MCF 10A (cell line): Measurements from ENCODE around the gene MIB1. TPM values are rescaled to one million over a fixed set of nuclear protein-coding genes. Genes with fewer than 3 reads are reported as not detected.

ENCODE experiments used
- BruUV-seq: library from RNA; stranded (reverse); fragments of 400-500 nt; replicated peaks from 2 replicates; lab custom pipeline; 2021; lab: Mats Ljungman, UMichigan
- CTCF ChIA-PET: fragments of 300-600 bp; sonication (Branson Sonifier 250); formaldehyde crosslinking; extraction: SDS; loops from one replicate; lab custom pipeline; 2021; ENCODE audit warnings: antibody characterized with exemption, inconsistent platforms; lab: Yijun Ruan, JAX
- POLR2A ChIA-PET: fragments of 300-600, 350-650 bp; sonication (Branson Sonifier 250); formaldehyde crosslinking; extraction: SDS; loops from one replicate; lab custom pipeline; 2020; ENCODE audit warnings: antibody characterized with exemption, inconsistent platforms; lab: Yijun Ruan, JAX
- DNase-seq: peaks from one replicate; pipeline ENCODE4 v3.0.0-alpha.2; 2018; ENCODE audit not compliant: unreplicated experiment
- H3K27ac Mint-ChIP-seq: one replicate; pipeline ENCODE4 v1.8.0; 2022; ENCODE audit warnings: mild to moderate bottlenecking, low read depth, mixed read lengths; ENCODE audit not compliant: unreplicated experiment
- H3K27me3 Mint-ChIP-seq: one replicate; pipeline ENCODE4 v1.8.0; 2022; ENCODE audit warnings: mixed read lengths; ENCODE audit not compliant: insufficient read depth, unreplicated experiment
- H3K36me3 Mint-ChIP-seq: one replicate; pipeline ENCODE4 v1.8.0; 2022; ENCODE audit warnings: mild to moderate bottlenecking, moderate library complexity, mixed read lengths; ENCODE audit not compliant: insufficient read depth, unreplicated experiment
- H3K4me1 Mint-ChIP-seq: one replicate; pipeline ENCODE4 v1.8.0; 2022; ENCODE audit warnings: mixed read lengths; ENCODE audit not compliant: insufficient read depth, unreplicated experiment
- H3K4me3 Mint-ChIP-seq: one replicate; pipeline ENCODE4 v1.8.0; 2022; ENCODE audit warnings: mild to moderate bottlenecking, moderate library complexity, mixed read lengths; ENCODE audit not compliant: unreplicated experiment
- H3K9me3 Mint-ChIP-seq: one replicate; pipeline ENCODE4 v1.8.0; 2022; ENCODE audit warnings: mixed read lengths; ENCODE audit not compliant: unreplicated experiment
- intact Hi-C: fragments of 100-400 bp; cut with micrococcal nuclease; formaldehyde crosslinking; loops from 2 replicates; pipeline ENCODE4 v1.14.1; 2022
- total RNA-seq: library from RNA; stranded (reverse); gene quantifications from 2 replicates; pipeline ENCODE4 v1.2.3, GENCODE V29; 2022
- TF ChIP-seq, protein P1 (sequence below): fragments of 200-600 bp; IDR thresholded peaks from one replicate; pipeline ENCODE4 v1.8.0; 2022; ENCODE audit warnings: antibody characterized with exemption, mild to moderate bottlenecking; ENCODE audit not compliant: unreplicated experiment

The MIB1 gene
- total RNA-seq, 1 experiment from 2014 or later, result 40.5 TPM

DNA sequence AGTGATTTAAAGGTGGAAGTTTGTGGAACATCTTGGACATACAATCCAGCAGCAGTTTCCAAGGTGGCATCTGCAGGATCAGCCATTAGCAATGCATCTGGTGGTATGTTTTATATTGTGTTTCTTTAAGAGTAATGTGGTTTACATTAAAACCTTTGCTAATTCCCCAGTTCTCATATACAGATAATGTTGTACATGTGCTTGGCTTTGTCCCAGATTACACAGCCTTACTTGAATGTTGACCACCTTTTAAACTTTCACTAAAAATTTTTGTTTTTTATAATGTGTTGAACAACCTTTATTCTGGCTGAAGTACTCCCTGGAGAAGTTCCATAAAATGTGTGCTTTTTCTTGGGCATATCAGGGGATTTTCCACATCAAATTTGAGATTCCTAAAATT, 57.5 kb downstream of the MIB1 start:
- ChIA-PET POLR2A (no interaction called here), CTCF (interaction anchor here (1.4 kb wide), 1 partner anchor 13 kb away, joined by 5 read pairs; no protein-coding TSS in a partner anchor)
- no peaks in the 10 kb centered on the region for H3K27me3 Mint-ChIP-seq
- no peaks in the 10 kb centered on the region for H3K9me3 Mint-ChIP-seq
- DNase-seq, result no peak
- no peak overlapping the region for H3K4me3 Mint-ChIP-seq
- peaks cover 7% of the 10 kb centered on the region for H3K4me1 Mint-ChIP-seq
- peaks cover 26% of the 10 kb centered on the region for H3K36me3 Mint-ChIP-seq
- intact Hi-C loops, result no loop called here
- TF ChIP-seq, protein P1, sequence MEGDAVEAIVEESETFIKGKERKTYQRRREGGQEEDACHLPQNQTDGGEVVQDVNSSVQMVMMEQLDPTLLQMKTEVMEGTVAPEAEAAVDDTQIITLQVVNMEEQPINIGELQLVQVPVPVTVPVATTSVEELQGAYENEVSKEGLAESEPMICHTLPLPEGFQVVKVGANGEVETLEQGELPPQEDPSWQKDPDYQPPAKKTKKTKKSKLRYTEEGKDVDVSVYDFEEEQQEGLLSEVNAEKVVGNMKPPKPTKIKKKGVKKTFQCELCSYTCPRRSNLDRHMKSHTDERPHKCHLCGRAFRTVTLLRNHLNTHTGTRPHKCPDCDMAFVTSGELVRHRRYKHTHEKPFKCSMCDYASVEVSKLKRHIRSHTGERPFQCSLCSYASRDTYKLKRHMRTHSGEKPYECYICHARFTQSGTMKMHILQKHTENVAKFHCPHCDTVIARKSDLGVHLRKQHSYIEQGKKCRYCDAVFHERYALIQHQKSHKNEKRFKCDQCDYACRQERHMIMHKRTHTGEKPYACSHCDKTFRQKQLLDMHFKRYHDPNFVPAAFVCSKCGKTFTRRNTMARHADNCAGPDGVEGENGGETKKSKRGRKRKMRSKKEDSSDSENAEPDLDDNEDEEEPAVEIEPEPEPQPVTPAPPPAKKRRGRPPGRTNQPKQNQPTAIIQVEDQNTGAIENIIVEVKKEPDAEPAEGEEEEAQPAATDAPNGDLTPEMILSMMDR, result no peak
- no TSS peak for BruUV-seq
- H3K27ac Mint-ChIP-seq, result no peak overlapping the region

DNA sequence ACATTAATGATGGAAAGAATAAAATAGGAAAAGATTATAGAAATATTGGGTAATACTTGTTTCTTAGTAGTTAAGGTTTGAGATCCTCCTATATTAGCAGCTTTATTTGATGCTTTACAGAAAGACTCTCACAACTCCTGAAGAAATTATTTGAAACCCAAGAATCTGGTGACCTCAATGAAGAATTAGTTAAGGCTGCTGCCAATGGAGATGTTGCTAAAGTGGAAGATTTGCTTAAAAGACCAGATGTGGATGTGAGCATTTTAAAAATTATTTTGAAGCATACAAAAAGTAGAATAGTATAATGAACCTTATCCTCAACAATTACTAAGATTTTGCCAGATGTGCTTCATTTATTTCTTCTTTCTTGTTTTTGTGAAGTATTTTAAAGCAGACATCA, 59.1 kb downstream of the MIB1 start:
- DNase-seq, result no peak
- Mint-ChIP-seq H3K27ac (no peak overlapping the region), H3K4me1 (peaks cover 14% of the 10 kb centered on the region), H3K9me3 (no peaks in the 10 kb centered on the region), H3K36me3 (peaks cover 37% of the 10 kb centered on the region), H3K4me3 (no peak overlapping the region), H3K27me3 (no peaks in the 10 kb centered on the region)
- intact Hi-C loops, result no loop called here
- POLR2A ChIA-PET, result no interaction called here
- TF ChIP-seq, protein P1, result no peak
- CTCF ChIA-PET, result no interaction called here
- BruUV-seq, result no TSS peak

DNA sequence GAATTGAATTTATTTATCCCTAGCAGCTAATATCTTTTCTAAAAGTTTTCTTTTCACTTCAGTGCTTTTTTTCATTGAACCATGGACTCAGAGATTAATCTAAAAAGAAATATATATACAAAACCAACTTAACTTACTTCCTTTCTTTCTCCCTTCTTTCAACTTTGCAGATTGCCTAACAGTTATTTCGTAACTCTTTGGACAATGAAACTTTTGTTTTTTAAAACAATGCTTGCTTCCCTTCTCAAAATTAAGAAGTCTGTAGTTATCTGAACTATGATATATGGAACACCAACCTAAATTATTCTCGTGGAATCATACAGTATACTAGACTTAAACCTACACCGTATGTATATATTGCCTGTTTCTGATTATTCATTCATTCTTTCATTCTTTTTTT, 62.9 kb downstream of the MIB1 start:
- no peaks in the 10 kb centered on the region for H3K27me3 Mint-ChIP-seq
- DNase-seq, result peak; percentile 35
- POLR2A ChIA-PET, result no interaction called here

DNA sequence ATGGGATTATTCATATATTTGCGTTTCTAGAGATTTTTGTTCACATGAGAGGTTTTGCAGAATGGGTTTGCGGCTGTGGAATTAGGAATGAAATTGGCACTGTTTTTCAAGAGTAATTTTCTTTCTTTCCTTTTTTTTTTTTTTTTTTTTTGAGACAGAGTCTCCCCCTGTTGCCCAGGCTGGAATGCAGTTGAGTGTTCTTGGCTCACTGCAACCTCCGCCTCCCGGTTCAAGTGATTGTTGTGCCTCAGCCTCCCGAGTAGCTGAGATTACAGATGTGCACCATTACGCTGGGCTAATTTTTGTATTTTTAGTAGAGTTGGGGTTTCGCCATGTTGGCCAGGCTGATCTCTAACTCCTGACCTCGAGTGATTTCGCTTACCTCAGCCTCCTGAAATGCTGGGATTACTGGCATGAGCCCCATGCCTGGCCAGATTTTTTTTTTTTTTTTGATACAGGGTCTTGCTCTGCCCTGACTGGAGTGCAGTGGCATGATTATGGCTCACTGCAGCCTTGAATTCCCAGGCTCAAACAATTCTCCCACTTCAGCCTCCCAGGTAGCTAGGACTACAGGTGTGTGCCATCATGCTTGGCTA, 65.3 kb downstream of the MIB1 start:
- CTCF ChIA-PET, result interaction anchor here (0.6 to 1.2 kb wide), 2 partner anchors 15 to 304 kb away, joined by 3 to 4 read pairs; no protein-coding TSS in a partner anchor
- H3K27me3 Mint-ChIP-seq, result no peaks in the 10 kb centered on the region
- no peak overlapping the region for H3K27ac Mint-ChIP-seq
- DNase-seq, result no peak
- H3K4me3 Mint-ChIP-seq, result no peak overlapping the region
- POLR2A ChIA-PET, result no interaction called here
- peaks cover 69% of the 10 kb centered on the region for H3K36me3 Mint-ChIP-seq
- BruUV-seq, result no TSS peak
- H3K9me3 Mint-ChIP-seq, result no peaks in the 10 kb centered on the region
- intact Hi-C loops, result no loop called here
- TF ChIP-seq, protein P1, result no peak
- peaks cover 7% of the 10 kb centered on the region for H3K4me1 Mint-ChIP-seq

More for the DNA sequence above, 62.9 kb downstream of the MIB1 start:
- no TSS peak for BruUV-seq
- H3K4me1 Mint-ChIP-seq, result peaks cover 7% of the 10 kb centered on the region
- H3K9me3 Mint-ChIP-seq, result no peaks in the 10 kb centered on the region
- TF ChIP-seq, protein P1, result no peak
- no peak overlapping the region for H3K27ac Mint-ChIP-seq
- intact Hi-C loops, result no loop called here
- H3K4me3 Mint-ChIP-seq, result no peak overlapping the region
- CTCF ChIA-PET, result interaction anchor here (1.1 kb wide), 1 partner anchor 96 kb away, joined by 3 read pairs; no protein-coding TSS in a partner anchor
- peaks cover 57% of the 10 kb centered on the region for H3K36me3 Mint-ChIP-seq
